Endothelial cell of umbilical vein (primary cell): ENCODE results near the gene PSMB5. TPM values are rescaled to one million over a fixed set of nuclear protein-coding genes. Genes with fewer than 3 reads are reported as not detected.

Source experiments
- BruUV-seq: library from RNA; stranded (reverse); fragments of 400-500 nt; replicated peaks from 2 replicates; lab custom pipeline; 2021; lab: Mats Ljungman, UMichigan
- CTCF ChIA-PET: fragments of 300-600, 350-600 bp; sonication (Branson Sonifier 250); formaldehyde crosslinking; loops from one replicate; lab custom pipeline; 2021; ENCODE audit warnings: antibody characterized with exemption, inconsistent platforms; lab: Charles Lee
- POLR2A ChIA-PET: fragments of 300-600, 350-600 bp; sonication (Branson Sonifier 250); formaldehyde crosslinking; loops from one replicate; lab custom pipeline; 2021; ENCODE audit warnings: antibody characterized with exemption, inconsistent platforms; lab: Charles Lee
- DNase-seq: peaks from one replicate; pipeline ENCODE4 v3.0.0-alpha.2; 2011; ENCODE audit warnings: low read depth, low spot score
- FAIRE-seq: peaks from 2 replicates; lab custom pipeline; 2011; peaks lifted over from hg19 to GRCh38; lab: Jason Lieb, UNC
- H2AFZ ChIP-seq: 2 replicates; pipeline ENCODE4 v1.6.0; 2012; ENCODE audit warnings: low read depth, low read length, control low read depth, inconsistent platforms
- H3K27ac ChIP-seq: 2 replicates; pipeline ENCODE4 v1.5.1; 2011; ENCODE audit warnings: low read depth, mild to moderate bottlenecking, control low read depth, low read length, moderate library complexity; ENCODE audit not compliant: insufficient read depth
- H3K27me3 ChIP-seq, 2 experiments: 2 replicates each; pipeline versions ENCODE4 v1.6.0 to v1.6.1; 2011; ENCODE audit warnings: low read length in 2 of 2, mixed read lengths in 1 of 2; ENCODE audit not compliant: control insufficient read depth in 2 of 2, insufficient read depth in 2 of 2
- H3K36me3 ChIP-seq, 2 experiments: 2 replicates in 1 of 2; 3 replicates in 1 of 2; pipeline ENCODE4 v1.5.1; 2011; ENCODE audit warnings: low read length in 2 of 2, mild to moderate bottlenecking in 1 of 2, moderate library complexity in 1 of 2; ENCODE audit not compliant: control insufficient read depth in 2 of 2, insufficient read depth in 2 of 2; ENCODE audit errors: extremely low read depth in 1 of 2
- H3K4me1 ChIP-seq: 3 replicates; pipeline ENCODE4 v1.5.1; 2011; ENCODE audit warnings: mild to moderate bottlenecking, low read length; ENCODE audit not compliant: control insufficient read depth, insufficient read depth; ENCODE audit errors: extremely low read depth
- H3K4me2 ChIP-seq: 2 replicates; pipeline ENCODE4 v1.6.1; 2011; ENCODE audit warnings: low read length, control low read depth, mixed read lengths; ENCODE audit not compliant: insufficient read depth
- H3K4me3 ChIP-seq, 3 experiments: fragments of 200-600 bp in 1 of 3; sonication (generic), shearing (Covaris generic) in 1 of 3; replicated peaks in 1 of 3; 2 replicates each; pipeline ENCODE4 v1.5.1; 2011 to 2016; ENCODE audit warnings: control low read depth in 3 of 3, low read length in 3 of 3, mild to moderate bottlenecking in 2 of 3, inconsistent platforms in 1 of 3, low read depth in 1 of 3, moderate library complexity in 1 of 3; ENCODE audit not compliant: insufficient read depth in 1 of 3
- H3K79me2 ChIP-seq: 2 replicates; pipeline ENCODE4 v1.6.0; 2012; ENCODE audit warnings: low read length, inconsistent platforms; ENCODE audit not compliant: control insufficient read depth, insufficient read depth
- H3K9ac ChIP-seq: replicated peaks from 2 replicates; pipeline ENCODE3; 2011; ENCODE audit warnings: low read length, control low read depth; ENCODE audit not compliant: insufficient read depth; ENCODE audit errors: extremely low read depth
- H3K9me1 ChIP-seq: replicated peaks from 3 replicates; pipeline ENCODE4 v1.6.0; 2011; ENCODE audit warnings: mild to moderate bottlenecking, low read length; ENCODE audit not compliant: control insufficient read depth, insufficient read depth; ENCODE audit errors: extremely low read depth
- H3K9me3 ChIP-seq: replicated peaks from 2 replicates; pipeline ENCODE4 v1.5.1; 2012; ENCODE audit warnings: low read length, inconsistent platforms; ENCODE audit not compliant: control insufficient read depth, insufficient read depth
- H4K20me1 ChIP-seq: replicated peaks from 2 replicates; pipeline ENCODE3; 2011; ENCODE audit warnings: mild to moderate bottlenecking, low read length; ENCODE audit not compliant: control insufficient read depth, insufficient read depth; ENCODE audit errors: extremely low read depth
- CTCF ChIP-seq, 2 donors: IDR thresholded peaks; 1 replicate in 1 of 2; 2 replicates in 1 of 2; pipeline ENCODE4 v1.5.1; 2011; ENCODE audit warnings: low read length in 2 of 2, mild to moderate bottlenecking in 2 of 2, moderate library complexity in 2 of 2, control low read depth in 1 of 2, inconsistent platforms in 1 of 2, low read depth in 1 of 2; ENCODE audit not compliant: insufficient read depth in 1 of 2; ENCODE audit errors: extremely low read depth in 1 of 2
- EZH2 ChIP-seq: IDR thresholded peaks from 2 replicates; pipeline ENCODE4 v1.6.1; 2012; ENCODE audit warnings: borderline replicate concordance, low read depth, mild to moderate bottlenecking, moderate library complexity, low read length, inconsistent platforms; ENCODE audit not compliant: severe bottlenecking
- GATA2 ChIP-seq: IDR thresholded peaks from 2 replicates; pipeline ENCODE4 v1.7.0; 2011; ENCODE audit warnings: low read depth, mild to moderate bottlenecking, moderate library complexity, mixed read lengths, low read length; ENCODE audit not compliant: insufficient read length, insufficient read depth
- MAX ChIP-seq: IDR thresholded peaks from 2 replicates; pipeline ENCODE4 v1.6.1; 2011; ENCODE audit not compliant: insufficient read depth, insufficient read length
- POLR2A ChIP-seq: IDR thresholded peaks from 2 replicates; pipeline ENCODE4 v1.6.1; 2012; ENCODE audit warnings: low read depth, mild to moderate bottlenecking, control low read depth, low read length
- POLR2AphosphoS5 ChIP-seq: IDR thresholded peaks from 2 replicates; pipeline ENCODE4 v1.6.1; 2012; ENCODE audit warnings: low read depth, mild to moderate bottlenecking, control low read depth, low read length, moderate library complexity; ENCODE audit not compliant: insufficient read depth
- dilution Hi-C: fragments of 300-500 bp; cut with MboI; formaldehyde crosslinking; loops from one replicate; pipeline ENCODE4 v1.15.0; 2019; ENCODE audit warnings: low sequenced_read_pairs; ENCODE audit not compliant: extremely low pct_ligation_motif_present
- intact Hi-C: fragments of 100-400 bp; cut with micrococcal nuclease; formaldehyde crosslinking; loops from one replicate; pipeline ENCODE4 v1.10.0; 2022
- polyA plus RNA-seq, 4 experiments: library from polyadenylated mRNA; depleted of rRNA in 3 of 4; stranded (reverse) in 3 of 4; unstranded in 1 of 4; fragments of >200 nt; gene quantifications; 2 replicates each; pipeline versions ENCODE4 v1.2.1 to v1.2.3, GENCODE V29; 2011 to 2012; ENCODE audit warnings: missing spikeins in 1 of 4
- total RNA-seq: library from RNA; stranded (reverse); gene quantifications from 2 replicates; pipeline ENCODE4 v1.2.3, GENCODE V29; 2021

The PSMB5 gene
- total and polyA plus RNA-seq, 2 donors (not counting 3 experiments of a cell fraction or from before 2014, with no cell fraction given) = 236 to 464 TPM

- H3K4me2 ChIP-seq = no peak overlapping the region
- H3K36me3 ChIP-seq = peaks cover 32 to 36% of the 10 kb centered on the region in 2 experiments
- no peak overlapping the region for H3K4me3 ChIP-seq
- H2AFZ ChIP-seq = no peak overlapping the region
- H3K9ac ChIP-seq = peak overlapping the region; percentile 18
- no TSS peak for BruUV-seq
- H3K27ac ChIP-seq = peak overlapping the region; percentile 35
- TF ChIP-seq MAX (peak; percentile 16), GATA2 (no peak), CTCF (IDR thresholded peaks at IDR 0.05; ENCODE audit: extremely low read depth in 1 of 2, insufficient read depth in 1 of 2, low read depth in 1 of 2, low read length in 2 of 2) (peak; percentile 93 to 100), EZH2 (no peak), POLR2A (no peak), POLR2AphosphoS5 (peak; percentile 19)
- DNase-seq = peak; percentile 97
- intact Hi-C loops = loop anchor here (1.0 kb wide), 3 partner anchors 9 to 40 kb away; partner anchors contain the start of genes ACIN1 and C14orf119
- FAIRE-seq = peak; percentile 97
- H3K9me3 ChIP-seq = no peaks in the 10 kb centered on the region
- no peaks in the 10 kb centered on the region for H3K27me3 ChIP-seq
- H3K4me1 ChIP-seq = peaks cover 26% of the 10 kb centered on the region
- ChIA-PET POLR2A (interaction anchor here (0.8 to 1.2 kb wide), 5 partner anchors 10 to 140 kb away, joined by 3 to 8 read pairs (median 5); partner anchors contain the start of genes ACIN1, AJUBA, C14orf119 and PRMT5), CTCF (interaction anchor here (0.6 to 2.0 kb wide), 56 partner anchors 9 to 518 kb away, joined by 3 to 141 read pairs (median 6); partner anchors contain the start of genes ACIN1, AJUBA, C14orf119 and CDH24)
- H3K9me1 ChIP-seq = no peaks in the 10 kb centered on the region
- dilution Hi-C loops = loop anchor here (10.0 kb wide), 1 partner anchor 84 kb away; the partner anchor contains the start of gene AJUBA
- H3K79me2 ChIP-seq = peaks cover 57% of the 10 kb centered on the region
- H4K20me1 ChIP-seq = peaks cover 4% of the 10 kb centered on the region
Observed at GRCh38 chr14:23068789-23069412, 34.2 kb upstream of the PSMB5 start.
